HepG2 (cell line): ENCODE measurements around the gene LIME1. TPM values are rescaled to one million over a fixed set of nuclear protein-coding genes. Genes with fewer than 3 reads are reported as not detected.
A peak's percentile ranks its signal among the peaks of the same experiment; 100 is the strongest.

ENCODE experiments used
- ATAC-seq: fragments of 200-7000 bp; cut with Tn5 transposase; 3 replicates; pipeline ENCODE4 v1.9.1; 2020; ENCODE audit warnings: mild to moderate bottlenecking, moderate library complexity
- BruUV-seq: library from RNA; stranded (reverse); fragments of 400-500 nt; replicated peaks from 2 replicates; lab custom pipeline; 2021; lab: Mats Ljungman, UMichigan
- CTCF ChIA-PET: fragments of 300-600 bp; formaldehyde crosslinking; extraction: SDS; loops from one replicate; lab custom pipeline; 2021; ENCODE audit warnings: low total read pairs, inconsistent platforms, low intra/inter-chr PET ratio; lab: Yijun Ruan, JAX
- POLR2A ChIA-PET: fragments of 350-600 bp; sonication (Branson Sonifier 250); formaldehyde crosslinking; loops from one replicate; lab custom pipeline; 2020; ENCODE audit warnings: antibody characterized with exemption, inconsistent platforms; lab: Yijun Ruan, JAX
- DNase-seq: peaks from one replicate; pipeline ENCODE4 v3.0.0-alpha.2; 2015; ENCODE audit warnings: low spot score
- FAIRE-seq: peaks from 3 replicates; lab custom pipeline; 2011; peaks lifted over from hg19 to GRCh38; lab: Jason Lieb, UNC
- H2AFZ ChIP-seq: one replicate; pipeline ENCODE4 v1.6.1; 2011; ENCODE audit warnings: low read length, inconsistent platforms
- H3K27ac ChIP-seq: fragments of 300-600 bp; 3 replicates; pipeline ENCODE4 v1.8.0; 2011; ENCODE audit warnings: mixed run types, mild to moderate bottlenecking, mixed read lengths, low read length, inconsistent platforms; ENCODE audit not compliant: insufficient read depth; ENCODE audit errors: extremely low read length
- H3K27me3 ChIP-seq, 2 experiments: fragments of 200-600 bp in 1 of 2; 2 replicates in 1 of 2; 3 replicates in 1 of 2; pipeline versions ENCODE4 v1.6.0 to v1.8.0; 2011; ENCODE audit warnings: low read length in 2 of 2, mild to moderate bottlenecking in 2 of 2, moderate library complexity in 2 of 2, inconsistent platforms in 1 of 2; ENCODE audit not compliant: insufficient read depth in 2 of 2, control insufficient read depth in 1 of 2
- H3K36me3 ChIP-seq, 2 experiments: fragments of 200-600 bp in 1 of 2; replicated peaks in 1 of 2; 2 replicates in 1 of 2; 3 replicates in 1 of 2; pipeline versions ENCODE4 v1.5.1 to v1.8.0; 2011; ENCODE audit warnings: low read length in 2 of 2, inconsistent platforms in 1 of 2; ENCODE audit not compliant: insufficient read depth in 2 of 2, control insufficient read depth in 1 of 2
- H3K4me1 ChIP-seq: 2 replicates; pipeline ENCODE4 v1.5.1; 2012; ENCODE audit warnings: low read length, inconsistent platforms; ENCODE audit not compliant: insufficient read depth
- H3K4me2 ChIP-seq: 2 replicates; pipeline ENCODE4 v1.6.0; 2011; ENCODE audit warnings: low read depth, low read length, inconsistent platforms
- H3K4me3 ChIP-seq, 3 experiments: fragments of 200-600 bp in 1 of 3; sonication (generic), shearing (Covaris generic) in 1 of 3; replicated peaks in 1 of 3; 2 replicates each; pipeline ENCODE4 v1.5.1; 2011 to 2016; ENCODE audit warnings: low read length in 3 of 3, inconsistent platforms in 2 of 3, low read depth in 2 of 3, mild to moderate bottlenecking in 2 of 3, control low read depth in 1 of 3, mixed read lengths in 1 of 3; ENCODE audit not compliant: insufficient read depth in 1 of 3
- H3K79me2 ChIP-seq: one replicate; pipeline ENCODE4 v1.6.1; 2011; ENCODE audit warnings: low read length, inconsistent platforms; ENCODE audit not compliant: insufficient read depth
- H3K9ac ChIP-seq: 2 replicates; pipeline ENCODE4 v1.6.0; 2011; ENCODE audit warnings: mild to moderate bottlenecking, low read depth, low read length, inconsistent platforms; ENCODE audit not compliant: insufficient read depth
- H3K9me3 ChIP-seq: 2 replicates; pipeline ENCODE4 v1.5.1; 2012; ENCODE audit warnings: mild to moderate bottlenecking, low read length
- H4K20me1 ChIP-seq: 2 replicates; pipeline ENCODE4 v1.6.0; 2011; ENCODE audit warnings: inconsistent platforms, mild to moderate bottlenecking, low read length, moderate library complexity; ENCODE audit not compliant: insufficient read depth
- MAFF ChIP-seq: IDR thresholded peaks from 2 replicates; pipeline ENCODE4 v1.6.1; 2011; ENCODE audit warnings: low read depth, low read length, improper control_type of control experiment
- PAX8 ChIP-seq: sonication (generic); formaldehyde crosslinking; IDR thresholded peaks from 2 replicates; pipeline ENCODE4 v1.8.0; 2022; ENCODE audit warnings: mild to moderate bottlenecking, missing genetic modification reagents, borderline replicate concordance
- PHF8 ChIP-seq: sonication (generic); formaldehyde crosslinking; IDR thresholded peaks from 2 replicates; pipeline ENCODE4 v1.5.0; 2020; ENCODE audit warnings: missing genetic modification reagents
- SNAPC4 ChIP-seq: sonication (generic); formaldehyde crosslinking; IDR thresholded peaks from 2 replicates; pipeline ENCODE4 v1.4.0; 2020; ENCODE audit warnings: mild to moderate bottlenecking, missing genetic modification reagents
- ZMAT5 ChIP-seq: sonication (generic); formaldehyde crosslinking; IDR thresholded peaks from 2 replicates; pipeline ENCODE4 v1.5.0; 2020; ENCODE audit warnings: mild to moderate bottlenecking, low read depth, missing genetic modification reagents, borderline replicate concordance
- ZNF263 ChIP-seq: sonication (generic); formaldehyde crosslinking; IDR thresholded peaks from 2 replicates; pipeline ENCODE4 v1.4.0; 2020; ENCODE audit warnings: missing genetic modification reagents
- ZNF780A ChIP-seq: sonication (generic); formaldehyde crosslinking; IDR thresholded peaks from 2 replicates; pipeline ENCODE4 v1.8.0; 2022; ENCODE audit warnings: mild to moderate bottlenecking, missing genetic modification reagents, moderate library complexity
- WGBS: methylation state at CpG from one replicate; pipeline ENCODE4 v1.1.6; 2017; ENCODE audit warnings: low lambda C conversion rate; 5-methylcytosine and 5-hydroxymethylcytosine counted together
- in situ Hi-C: cut with HindIII; loops from 2 replicates; pipeline ENCODE4 v1.10.0; 2017; ENCODE audit warnings: low pct_unique_long_range_greater_than_20kb; ENCODE audit not compliant: extremely low pct_ligation_motif_present
- intact Hi-C: fragments of 100-400 bp; cut with micrococcal nuclease; formaldehyde crosslinking; loops from one replicate; pipeline ENCODE4 v1.10.0; 2022; ENCODE audit not compliant: unreplicated experiment
- polyA plus RNA-seq, 8 experiments: library from polyadenylated mRNA; depleted of rRNA in 3 of 8; stranded (reverse) in 7 of 8; unstranded in 1 of 8; fragments of >200 nt; fragmentation: Illumina TruSeq in 4 of 8; extraction: Trizol in 4 of 8; gene quantifications; 2 replicates each; pipeline versions ENCODE4 v1.2.1 to v1.2.3, GENCODE V29; 2011 to 2016; ENCODE audit warnings: low read depth in 4 of 8, missing spikeins in 1 of 8, mixed read lengths in 1 of 8; ENCODE audit not compliant: insufficient read depth in 1 of 8
- total RNA-seq, 5 experiments: library from RNA; depleted of rRNA; stranded (reverse); fragments of >200 nt; fragmentation: Illumina TruSeq; extraction: Trizol; gene quantifications; 2 replicates each; pipeline ENCODE4 v1.2.3, GENCODE V29; 2016; ENCODE audit warnings: low read depth in 1 of 5
- TF ChIP-seq, protein P1 (sequence below): sonication (generic); formaldehyde crosslinking; conservative IDR thresholded peaks from 2 replicates; pipeline ENCODE4 v1.8.1; 2023; ENCODE audit warnings: missing genetic modification reagents

LIME1 gene
- total and polyA plus RNA-seq, 2 of the 13 experiments (the other 11 are each of a cell fraction or from before 2014, with no cell fraction given), result 13.0 to 61.5 TPM

DNA sequence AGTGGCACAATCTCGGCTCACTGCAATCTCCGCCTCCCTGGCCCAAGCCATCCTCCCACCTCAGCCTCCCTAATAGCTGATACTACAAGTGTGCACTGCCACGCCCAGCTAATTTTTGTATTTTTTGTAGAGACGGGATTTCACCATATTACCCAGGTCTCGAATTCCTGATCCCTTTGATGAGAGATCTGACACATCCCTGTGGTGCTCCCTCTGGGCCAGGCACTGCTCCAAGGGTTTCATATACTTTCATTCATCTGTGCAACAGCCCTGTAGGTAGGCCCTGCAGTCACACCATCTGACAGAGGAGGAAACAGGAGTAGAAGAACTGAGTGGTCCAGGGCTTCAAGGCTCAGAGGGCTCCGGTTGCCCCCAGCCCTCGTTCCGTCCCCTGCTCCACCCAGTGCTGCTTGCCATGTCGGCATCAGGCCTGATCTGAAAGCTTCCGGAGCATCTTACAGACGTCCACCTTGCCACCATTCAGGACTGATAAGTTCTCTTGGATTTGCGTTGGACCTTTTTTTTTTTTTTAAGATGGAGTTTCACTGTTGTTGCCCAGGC, 25.3 kb upstream of the LIME1 start:
- ChIA-PET POLR2A (interaction anchor here (0.7 to 12.4 kb wide), 2 partner anchors 25 to 496 kb away, joined by 3 to 190 read pairs; partner anchors contain the start of genes LIME1 and SLC2A4RG), CTCF (no interaction called here)
- H3K4me1 ChIP-seq, result peaks cover 38% of the 10 kb centered on the region
- FAIRE-seq, result no peak
- H3K4me3 ChIP-seq, result no peak overlapping the region
- in situ Hi-C loops (no loop called here), intact Hi-C loops (no loop called here)
- H3K9me3 ChIP-seq, result peaks cover 5% of the 10 kb centered on the region; the same call in 1 of the 2 replicates
- TF ChIP-seq ZNF263 (CRISPR knock-in tag) (peak; percentile 62; the same call in 1 of the 2 replicates), SNAPC4 (CRISPR knock-in tag) (no peak), PAX8 (CRISPR knock-in tag) (no peak), MAFF (no peak), ZMAT5 (CRISPR knock-in tag) (no peak), PHF8 (CRISPR knock-in tag) (no peak), ZNF780A (CRISPR knock-in tag) (no peak)
- TF ChIP-seq, protein P1, sequence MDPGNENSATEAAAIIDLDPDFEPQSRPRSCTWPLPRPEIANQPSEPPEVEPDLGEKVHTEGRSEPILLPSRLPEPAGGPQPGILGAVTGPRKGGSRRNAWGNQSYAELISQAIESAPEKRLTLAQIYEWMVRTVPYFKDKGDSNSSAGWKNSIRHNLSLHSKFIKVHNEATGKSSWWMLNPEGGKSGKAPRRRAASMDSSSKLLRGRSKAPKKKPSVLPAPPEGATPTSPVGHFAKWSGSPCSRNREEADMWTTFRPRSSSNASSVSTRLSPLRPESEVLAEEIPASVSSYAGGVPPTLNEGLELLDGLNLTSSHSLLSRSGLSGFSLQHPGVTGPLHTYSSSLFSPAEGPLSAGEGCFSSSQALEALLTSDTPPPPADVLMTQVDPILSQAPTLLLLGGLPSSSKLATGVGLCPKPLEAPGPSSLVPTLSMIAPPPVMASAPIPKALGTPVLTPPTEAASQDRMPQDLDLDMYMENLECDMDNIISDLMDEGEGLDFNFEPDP, result 0 out of 2 replicates have a peak, but pooled peaks have one; percentile 16
- DNase-seq, result no peak
- peaks cover 88% of the 10 kb centered on the region for H3K79me2 ChIP-seq
- no peak overlapping the region for H3K27ac ChIP-seq
- no peaks in the 10 kb centered on the region; a peak in 1 of 5 replicates for H3K27me3 ChIP-seq
- H4K20me1 ChIP-seq, result peaks cover 6% of the 10 kb centered on the region; the same call in 1 of the 2 replicates
- no peak overlapping the region for H3K4me2 ChIP-seq
- 89% methylated on average over 12 of the region's 12 CpGs for WGBS
- BruUV-seq, result no TSS peak
- ATAC-seq, result no peak
- peaks cover 13 to 52% of the 10 kb centered on the region in 2 experiments for H3K36me3 ChIP-seq
- no peak overlapping the region for H2AFZ ChIP-seq
- H3K9ac ChIP-seq, result no peak overlapping the region
